SK-MEL-5 (cell line): ENCODE measurements around the gene NAV3. TPM values are rescaled to one million over a fixed set of nuclear protein-coding genes. Genes with fewer than 3 reads are reported as not detected.
A peak's percentile ranks its signal among the peaks of the same experiment; 100 is the strongest.

Experiments used
- DNase-seq: peaks from one replicate; pipeline ENCODE4 v3.0.0-alpha.2; 2016; ENCODE audit warnings: low read depth, low spot score
- in situ Hi-C: cut with HindIII; loops from 2 replicates; pipeline ENCODE4 v1.10.0; 2016; ENCODE audit warnings: low sequenced_read_pairs, high pct_unique_total_duplicates, low pct_unique_long_range_greater_than_20kb
- total RNA-seq: library from RNA; depleted of rRNA; stranded (reverse); fragments of >200 nt; shearing (Covaris generic); gene quantifications from 2 replicates; pipeline ENCODE4 v1.2.3, GENCODE V29; 2014

Gene NAV3
- total RNA-seq, 1 experiment from 2014 or later, result 41.3 TPM

DNA sequence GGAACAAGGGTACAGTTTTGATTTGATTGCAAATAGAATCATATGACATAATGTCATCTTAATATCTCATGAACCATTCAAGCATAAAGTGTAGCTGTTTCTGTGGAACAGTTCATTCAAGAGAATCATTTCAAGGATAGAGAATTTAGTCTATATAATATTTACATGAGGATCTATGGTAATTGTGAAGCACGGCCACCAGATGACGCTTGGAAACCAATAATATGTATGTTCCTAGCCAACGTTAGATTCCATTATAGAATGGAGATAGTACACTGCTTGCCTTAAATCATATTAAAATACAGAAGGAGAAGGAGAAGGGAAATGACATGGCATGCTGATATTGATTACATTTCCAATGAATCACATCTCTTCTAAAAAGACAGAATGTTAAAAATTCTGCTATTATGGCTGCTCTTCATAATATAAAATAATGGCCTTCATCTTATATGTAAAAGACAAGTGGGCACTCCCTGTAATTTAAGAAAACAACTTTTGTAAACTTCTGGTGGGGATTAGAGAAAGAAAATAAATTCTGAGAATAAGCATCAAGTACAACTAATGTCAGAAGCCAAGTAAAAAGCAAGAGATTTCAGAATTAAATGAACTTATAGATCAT is 351.0 kb downstream of the NAV3 start:
- in situ Hi-C loops, result no loop called here
- DNase-seq, result peak; percentile 62

DNA sequence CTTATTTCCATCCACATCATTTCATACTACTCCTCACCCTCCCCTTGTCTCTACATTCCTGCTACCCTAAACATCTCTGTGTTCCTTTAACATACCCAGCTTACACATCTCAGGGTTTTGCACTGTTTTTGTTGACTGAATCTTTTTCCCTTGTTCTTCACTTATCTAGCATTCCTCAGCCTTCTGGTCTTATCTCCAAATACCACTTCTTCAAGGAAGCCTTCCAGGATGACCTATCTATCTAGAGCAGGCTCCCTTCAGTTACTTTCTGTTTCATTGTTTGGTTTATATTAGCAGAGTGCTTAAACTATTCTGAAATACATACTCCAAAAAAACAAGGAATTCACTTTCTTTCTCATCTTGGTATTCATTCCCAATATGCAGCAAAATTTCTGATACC is 353.1 kb downstream of the NAV3 start:
- no peak for DNase-seq
- in situ Hi-C loops, result no loop called here

DNA sequence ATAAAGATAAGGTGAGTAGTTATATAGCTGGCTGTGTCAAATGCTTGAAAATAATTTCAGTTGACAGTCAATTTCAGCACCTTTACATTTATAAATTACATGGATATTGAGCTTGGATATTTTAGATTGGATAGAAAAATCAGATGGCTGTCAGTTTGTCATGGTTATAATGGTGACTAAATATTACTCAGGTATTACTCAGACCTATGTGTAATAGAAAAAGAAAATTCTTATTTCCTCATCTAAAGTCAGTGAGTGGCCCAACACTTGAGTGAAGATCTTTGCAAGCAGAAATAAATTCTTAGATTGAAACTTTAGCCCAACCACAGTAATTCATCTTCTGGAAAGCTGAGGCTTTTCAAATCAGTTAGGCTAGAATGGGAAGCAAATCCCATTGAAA is 354.4 kb downstream of the NAV3 start:
- in situ Hi-C loops, result no loop called here
- no peak for DNase-seq

DNA sequence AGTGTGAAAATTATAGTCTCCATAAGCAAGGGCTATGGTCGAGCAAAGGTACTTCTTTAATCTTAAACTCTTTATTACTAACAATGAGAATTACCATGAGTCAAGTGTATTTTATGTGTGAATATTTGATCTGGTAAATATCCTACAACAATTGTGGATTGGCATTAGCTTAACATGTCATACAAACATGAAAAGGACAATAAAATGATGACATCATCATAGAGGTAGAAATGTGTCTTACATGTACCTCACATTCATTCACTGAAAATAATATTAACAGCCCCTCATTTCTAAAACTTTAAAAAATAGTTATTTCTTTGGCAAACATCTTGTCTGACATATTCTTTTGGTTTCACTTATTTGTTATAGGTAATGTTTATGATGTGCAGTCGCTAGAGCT is 355.0 kb downstream of the NAV3 start:
- DNase-seq, result no peak
- in situ Hi-C loops, result no loop called here

DNA sequence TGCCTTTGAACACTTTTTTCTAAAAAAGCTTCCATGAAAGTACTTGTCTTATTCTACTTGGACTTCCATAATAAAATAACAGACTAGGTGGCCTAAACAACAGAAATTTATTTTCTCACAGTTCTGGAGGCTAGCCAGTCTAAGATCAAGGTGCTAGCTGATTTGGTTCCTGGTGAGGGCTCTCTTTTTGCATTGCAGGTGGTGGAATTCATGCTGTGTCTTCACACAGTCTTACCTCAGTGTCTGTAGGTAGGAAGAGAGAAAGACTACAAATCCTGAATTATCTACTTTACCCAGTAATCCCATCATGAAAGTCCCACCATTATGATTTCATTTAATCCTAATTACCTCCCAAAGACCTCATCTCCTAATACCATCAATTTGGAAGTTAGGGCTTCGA is 356.0 kb downstream of the NAV3 start:
- in situ Hi-C loops, result no loop called here
- no peak for DNase-seq

DNA sequence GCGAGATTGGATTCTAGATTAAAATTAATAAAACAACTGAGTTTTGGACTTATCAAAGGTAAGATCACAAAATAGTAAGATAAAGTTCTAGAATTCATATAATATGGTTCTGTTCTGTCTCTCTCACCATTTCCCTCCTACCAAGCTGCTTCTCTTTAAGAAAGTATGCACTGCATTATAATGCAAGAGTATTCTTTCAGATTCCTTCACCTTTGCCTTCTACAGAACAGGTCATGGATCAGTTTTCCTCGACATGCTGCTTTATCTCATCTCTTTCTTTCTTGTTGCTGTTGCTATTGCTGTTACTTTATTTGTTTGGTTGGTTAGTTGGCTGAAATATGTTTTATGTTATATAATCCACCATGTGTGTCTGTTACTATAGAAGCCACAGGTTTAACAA is 357.0 kb downstream of the NAV3 start:
- DNase-seq, result no peak
- in situ Hi-C loops, result no loop called here

DNA sequence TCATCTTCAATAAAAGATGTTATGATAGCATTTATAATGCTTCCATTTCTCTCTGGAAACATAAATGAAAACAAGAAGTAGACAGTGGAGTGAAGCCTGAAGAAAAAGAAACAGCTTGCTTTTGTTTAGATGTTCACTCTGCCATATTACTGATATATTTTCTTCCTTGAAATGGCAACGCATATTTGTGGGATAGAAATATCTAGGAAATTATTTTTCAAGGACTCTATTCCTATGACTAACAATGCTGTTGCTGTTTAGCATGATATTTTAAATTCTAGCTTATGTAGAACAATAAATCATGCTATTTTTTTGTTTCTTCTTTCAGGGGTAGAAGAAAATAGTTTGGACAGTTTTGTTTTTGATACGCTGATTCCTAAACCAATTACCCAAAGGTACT is 359.0 kb downstream of the NAV3 start:
- in situ Hi-C loops, result no loop called here
- DNase-seq, result no peak

DNA sequence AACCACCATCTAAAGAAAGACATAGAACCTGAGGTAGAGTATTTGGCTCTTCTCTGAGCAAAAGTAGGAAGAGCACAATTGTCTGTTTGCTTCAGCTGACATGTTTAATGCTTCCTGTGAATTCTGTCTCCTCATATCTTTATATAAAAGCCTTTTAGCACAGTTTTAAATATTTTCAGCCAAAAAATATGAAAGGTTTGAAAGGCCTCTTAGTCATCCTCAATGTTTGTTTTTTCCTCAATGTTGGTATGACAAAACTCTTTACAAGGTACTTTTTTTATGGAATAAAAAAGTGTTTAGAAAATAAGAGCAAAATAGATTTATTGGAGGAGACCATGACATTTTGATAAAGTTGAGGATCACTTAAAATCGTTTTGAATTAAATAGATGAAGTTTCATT is 360.9 kb downstream of the NAV3 start:
- no peak for DNase-seq
- in situ Hi-C loops, result no loop called here

DNA sequence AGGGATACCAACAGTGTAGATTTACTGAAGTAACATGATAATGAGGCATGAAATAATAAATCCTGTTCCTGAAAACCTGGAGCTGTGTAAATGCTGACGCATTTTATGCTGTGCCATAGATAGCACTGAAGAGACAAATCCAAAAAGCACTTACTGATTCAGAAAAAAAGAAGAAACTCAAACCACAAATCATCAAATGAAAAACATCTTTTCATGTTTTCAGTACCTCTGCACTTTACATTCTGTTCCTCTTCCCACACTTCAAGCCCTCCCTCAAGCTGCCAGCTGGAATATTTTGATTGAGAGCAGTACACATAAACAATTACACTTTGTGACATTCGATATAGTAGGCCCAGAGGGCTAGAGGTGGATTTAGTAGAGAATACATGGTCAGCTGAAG is 362.3 kb downstream of the NAV3 start:
- DNase-seq, result no peak
- in situ Hi-C loops, result no loop called here

DNA sequence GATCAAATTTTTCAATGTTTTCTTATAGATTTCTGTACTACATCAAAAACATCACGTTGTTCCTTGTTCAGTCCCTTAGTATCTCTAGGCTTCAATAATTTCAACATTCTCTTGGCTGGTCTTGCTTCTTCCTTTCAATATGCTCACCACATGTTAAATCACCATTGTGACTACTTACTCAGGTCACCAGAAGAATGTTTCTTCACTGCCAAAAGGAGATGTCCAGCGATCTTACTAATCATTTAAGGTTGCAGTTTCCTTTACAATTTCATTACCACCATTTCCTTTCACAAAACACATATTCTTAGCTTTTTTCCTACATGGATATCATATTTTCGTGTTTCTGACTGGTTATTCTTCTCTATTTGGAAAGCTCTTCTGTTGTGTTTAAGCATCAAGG is 363.8 kb downstream of the NAV3 start:
- in situ Hi-C loops, result no loop called here
- no peak for DNase-seq

DNA sequence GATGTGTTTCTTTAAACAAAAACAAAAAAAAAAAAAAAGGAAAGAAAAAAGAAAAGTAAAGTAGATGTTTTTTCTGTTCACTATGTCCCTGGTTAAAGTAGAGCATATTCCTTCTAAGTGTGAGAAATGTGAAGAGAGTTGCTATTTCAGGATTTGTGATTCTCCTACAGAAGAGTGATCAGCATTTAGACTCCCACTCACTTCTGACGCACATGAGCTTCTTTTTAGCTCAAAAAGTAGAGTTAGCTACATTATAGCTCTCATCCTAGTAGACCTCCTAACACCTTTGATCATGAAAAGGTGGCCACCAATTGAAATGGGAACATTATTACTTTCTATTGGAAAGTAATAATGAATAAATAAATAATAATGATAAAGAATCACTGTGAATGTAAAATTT is 368.2 kb downstream of the NAV3 start:
- DNase-seq, result no peak
- in situ Hi-C loops, result no loop called here

DNA sequence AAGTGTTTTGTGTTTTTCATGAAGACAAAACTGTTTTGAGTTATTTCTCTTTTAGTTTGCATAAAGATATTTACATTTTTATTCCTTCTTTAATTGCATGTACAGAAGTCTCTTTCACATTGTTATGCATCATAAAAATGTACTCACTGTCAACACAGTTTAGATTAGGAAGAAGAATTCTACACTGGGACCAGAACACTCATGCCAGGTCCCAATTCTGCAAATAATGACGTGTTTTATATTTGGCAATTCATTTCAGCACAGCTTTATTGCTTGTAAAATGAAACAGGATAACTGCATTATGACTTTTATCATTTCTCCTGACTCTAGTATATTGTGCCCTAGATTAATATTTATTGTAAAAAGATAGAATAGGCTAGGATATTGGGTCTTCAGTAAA is 369.2 kb downstream of the NAV3 start:
- in situ Hi-C loops, result no loop called here
- DNase-seq, result no peak

DNA sequence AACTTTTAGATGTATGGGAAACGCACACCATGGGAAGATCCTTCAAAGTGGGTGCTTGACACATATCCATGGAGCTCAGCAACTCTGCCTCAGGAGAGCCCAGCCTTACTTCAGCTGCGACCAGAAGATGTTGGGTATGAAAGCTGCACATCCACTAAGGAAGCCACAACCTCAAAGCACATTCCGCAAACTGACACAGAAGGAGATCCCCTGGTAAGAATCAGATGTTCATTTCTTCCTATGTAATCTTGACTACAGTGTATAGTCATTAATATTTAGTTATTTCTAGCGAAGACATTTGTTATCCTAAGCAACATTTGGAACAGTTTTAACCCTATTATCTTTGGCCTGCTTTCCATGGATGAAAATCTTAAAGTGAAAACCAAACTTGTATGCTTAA is 374.2 kb downstream of the NAV3 start:
- DNase-seq, result no peak
- in situ Hi-C loops, result no loop called here

DNA sequence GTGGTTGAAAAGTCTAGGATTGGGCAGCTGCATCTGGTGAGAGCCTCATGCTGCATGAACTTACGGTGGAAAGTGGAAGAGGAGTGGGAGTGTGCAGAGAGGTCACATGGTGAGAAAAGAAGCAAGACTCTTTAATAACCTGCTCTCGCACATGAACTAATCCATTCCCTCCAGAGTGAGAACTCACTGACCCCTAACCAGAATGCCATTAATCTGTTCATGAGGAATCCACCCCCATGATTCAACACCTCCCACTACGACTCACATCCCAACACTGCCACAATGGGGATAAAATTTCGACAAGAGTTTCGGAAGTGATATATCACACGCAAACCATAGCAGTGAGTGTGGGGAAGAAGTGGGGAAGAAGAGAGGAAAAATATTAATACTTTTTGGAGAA is 377.4 kb downstream of the NAV3 start:
- no peak for DNase-seq
- in situ Hi-C loops, result no loop called here

DNA sequence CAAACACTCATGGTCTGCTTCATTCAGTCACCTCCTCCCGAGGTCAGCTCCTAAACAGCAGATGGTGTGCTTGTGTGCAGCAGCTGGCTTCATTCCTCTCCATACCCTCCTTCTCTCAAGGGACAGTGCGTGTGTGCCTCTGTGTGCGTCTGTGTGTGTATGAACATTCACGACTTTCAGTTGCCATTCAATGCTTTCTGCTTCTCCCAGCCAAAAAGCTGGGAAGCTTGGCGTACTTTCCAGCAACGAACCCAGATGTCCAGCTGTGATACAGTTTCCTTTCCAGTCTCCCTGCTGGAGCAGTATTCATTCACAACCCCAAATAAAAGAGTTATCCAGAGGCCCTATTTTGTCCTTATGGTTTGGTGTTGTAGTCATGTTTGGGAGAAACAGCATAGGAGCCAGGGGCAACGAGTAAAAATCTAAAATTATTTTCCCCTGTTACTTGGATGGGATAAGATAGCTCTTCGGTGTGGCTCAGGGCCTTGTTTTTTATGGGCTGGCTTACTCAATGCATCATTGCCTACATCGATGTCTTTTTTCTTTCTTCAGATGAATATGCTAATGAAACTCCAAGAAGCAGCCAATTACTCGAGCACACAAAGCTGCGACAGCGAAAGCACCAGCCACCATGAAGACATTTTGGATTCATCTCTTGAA is 379.3 kb downstream of the NAV3 start:
- no peak for DNase-seq
- in situ Hi-C loops, result no loop called here

DNA sequence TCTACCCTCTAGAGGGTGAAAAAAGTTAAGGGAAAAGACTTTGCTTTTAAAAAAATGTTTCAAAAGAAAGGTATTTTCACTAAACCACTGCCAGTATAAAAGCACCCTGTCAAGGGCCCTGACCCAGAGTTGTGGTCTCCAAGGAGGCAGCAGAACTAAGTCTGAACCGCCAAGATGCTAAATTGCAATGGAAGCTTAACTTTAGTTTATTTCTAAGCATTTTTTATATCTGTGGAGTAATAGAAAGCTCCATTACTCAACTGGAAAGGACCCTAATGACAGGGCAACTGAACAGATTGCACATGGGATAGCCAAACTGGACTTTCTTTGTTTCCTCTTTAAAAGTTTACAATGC is 379.8 kb downstream of the NAV3 start:
- DNase-seq, result no peak
- in situ Hi-C loops, result no loop called here

DNA sequence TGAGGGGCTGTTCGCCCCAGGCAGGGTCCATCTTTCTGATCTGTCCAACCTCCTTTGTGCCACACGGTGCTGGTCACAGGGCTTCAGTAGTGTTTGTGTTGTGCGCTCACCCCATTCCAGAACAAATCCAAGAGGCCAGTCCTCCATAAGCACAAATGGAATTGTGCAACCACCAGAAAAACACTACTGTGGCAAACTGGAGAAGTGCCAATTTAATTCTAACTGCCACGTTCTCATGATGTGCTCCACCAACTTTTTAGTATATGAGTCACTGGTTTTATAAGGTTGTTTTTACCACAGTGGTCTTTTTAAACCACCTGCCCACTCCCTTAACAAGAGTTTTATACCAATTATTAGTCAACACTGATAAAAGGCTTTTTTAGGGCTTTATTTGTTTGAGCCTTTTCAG is 380.2 kb downstream of the NAV3 start:
- in situ Hi-C loops, result no loop called here
- peak; percentile 41 for DNase-seq

DNA sequence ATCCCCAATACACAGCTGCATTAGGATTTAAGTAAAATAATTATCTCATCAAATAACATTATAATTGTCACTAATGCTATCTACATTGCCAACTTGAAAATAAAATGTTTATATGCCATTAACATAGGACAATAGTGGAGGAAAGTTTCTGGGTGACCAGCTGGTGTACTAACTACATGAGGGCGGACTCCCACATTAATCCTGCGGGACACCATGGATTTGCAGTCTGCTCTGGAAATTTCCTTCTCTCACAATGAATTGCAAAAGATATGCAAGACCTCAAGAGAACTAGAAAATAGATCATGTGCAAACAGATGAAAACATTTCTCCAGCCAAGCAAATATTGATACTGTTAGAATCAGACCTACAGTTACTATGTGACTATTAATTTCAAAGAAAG is 390.1 kb downstream of the NAV3 start:
- no peak for DNase-seq
- in situ Hi-C loops, result no loop called here

DNA sequence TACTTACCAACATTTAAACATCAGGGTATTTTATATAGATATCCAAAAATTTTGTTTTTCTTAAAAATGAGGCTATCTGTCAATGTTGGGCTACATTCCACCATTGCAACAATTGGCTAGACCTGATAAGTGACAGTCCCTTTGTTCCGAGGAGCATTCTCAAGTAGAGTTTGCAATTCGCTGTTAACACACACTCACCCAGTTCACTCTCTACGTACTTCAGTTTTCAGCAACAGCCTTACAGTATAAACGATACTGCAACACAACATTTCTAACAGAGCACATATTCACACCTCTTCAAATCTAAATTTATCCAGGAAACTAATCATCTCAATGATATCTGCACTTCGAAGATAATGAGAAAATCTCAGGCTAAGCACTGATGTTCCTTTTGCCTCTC is 393.5 kb downstream of the NAV3 start:
- in situ Hi-C loops, result no loop called here
- DNase-seq, result no peak

DNA sequence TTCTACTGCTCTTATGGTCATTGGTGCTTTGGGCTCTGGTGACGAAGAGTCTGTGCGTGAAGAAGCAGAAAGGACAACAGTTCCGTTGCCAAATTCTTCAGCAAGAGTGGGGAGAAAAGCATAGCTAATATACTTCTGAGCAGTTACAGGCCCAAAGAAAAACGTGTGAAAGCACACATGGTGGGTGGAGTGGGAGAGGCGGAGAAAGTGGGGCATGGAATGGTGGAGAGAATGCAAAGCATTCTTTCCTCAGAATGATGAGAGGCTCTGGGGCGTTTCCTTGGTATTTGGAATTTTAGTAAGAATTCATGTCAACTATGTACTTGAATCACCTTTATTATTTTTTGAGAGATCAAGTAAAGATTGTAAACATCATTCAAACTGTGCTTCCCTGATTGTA is 396.1 kb downstream of the NAV3 start:
- DNase-seq, result no peak

More for the DNA sequence above, 396.1 kb downstream of the NAV3 start:
- in situ Hi-C loops, result no loop called here
